Adrenal gland (tissue), 5 donors: ENCODE results near the gene DDRGK1.

Source experiments
- POLR2A ChIP-seq, 2 donors: fragments of 450-650 bp; IDR thresholded peaks; one replicate each; pipeline ENCODE4 v1.6.1; 2017; ENCODE audit warnings: antibody characterized with exemption in 2 of 2, mild to moderate bottlenecking in 2 of 2, moderate library complexity in 1 of 2
- TF ChIP-seq, protein P1 (sequence below), 6 experiments: fragments of 450-650 bp in 4 of 6; fragments of 200-600 bp in 2 of 6; sonication (generic) in 1 of 6; IDR thresholded peaks; 1 replicate in 5 of 6; 2 replicates in 1 of 6; pipeline versions ENCODE4 v1.5.1 to v1.8.0; 2016 to 2021; ENCODE audit warnings: antibody characterized with exemption in 6 of 6, mild to moderate bottlenecking in 2 of 6, moderate library complexity in 1 of 6
- donor health status: DM: no; HTN: no; CAD: no.

DNA sequence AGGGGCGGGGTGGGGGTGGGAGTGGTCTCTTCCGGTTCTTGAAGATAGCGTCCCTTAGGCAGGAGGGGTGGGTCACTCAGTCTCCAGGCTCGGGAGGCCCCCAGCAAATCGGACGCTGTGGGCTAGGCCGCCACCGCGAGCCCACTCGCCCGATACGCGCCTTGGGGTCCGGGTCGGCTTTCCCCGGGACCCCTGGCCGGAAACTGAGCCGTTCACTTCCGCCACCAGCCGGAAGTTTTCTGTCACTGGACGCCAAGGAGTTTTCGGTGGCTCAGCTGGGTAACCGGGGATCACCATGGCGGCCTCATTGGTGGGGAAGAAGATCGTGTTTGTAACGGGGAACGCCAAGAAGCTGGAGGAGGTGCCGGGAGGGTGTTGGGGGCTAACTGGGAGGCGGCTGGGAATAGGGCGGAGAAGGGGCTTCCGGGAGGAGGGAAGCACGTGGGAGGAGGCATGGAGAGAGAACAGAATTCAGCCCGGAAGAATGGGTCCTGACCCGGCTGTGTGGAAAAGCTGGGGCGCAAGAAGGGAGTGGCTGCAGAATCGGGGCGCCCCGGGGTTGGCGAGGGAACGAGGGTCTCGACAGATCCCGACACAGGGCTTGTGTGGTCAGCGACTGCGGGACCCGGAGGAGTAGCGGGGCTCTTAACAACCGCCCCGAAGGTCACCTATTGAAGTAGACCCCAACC lies 4.9 kb upstream of the DDRGK1 start, which contains the start of gene ITPA:
- TF ChIP-seq, protein P1, sequence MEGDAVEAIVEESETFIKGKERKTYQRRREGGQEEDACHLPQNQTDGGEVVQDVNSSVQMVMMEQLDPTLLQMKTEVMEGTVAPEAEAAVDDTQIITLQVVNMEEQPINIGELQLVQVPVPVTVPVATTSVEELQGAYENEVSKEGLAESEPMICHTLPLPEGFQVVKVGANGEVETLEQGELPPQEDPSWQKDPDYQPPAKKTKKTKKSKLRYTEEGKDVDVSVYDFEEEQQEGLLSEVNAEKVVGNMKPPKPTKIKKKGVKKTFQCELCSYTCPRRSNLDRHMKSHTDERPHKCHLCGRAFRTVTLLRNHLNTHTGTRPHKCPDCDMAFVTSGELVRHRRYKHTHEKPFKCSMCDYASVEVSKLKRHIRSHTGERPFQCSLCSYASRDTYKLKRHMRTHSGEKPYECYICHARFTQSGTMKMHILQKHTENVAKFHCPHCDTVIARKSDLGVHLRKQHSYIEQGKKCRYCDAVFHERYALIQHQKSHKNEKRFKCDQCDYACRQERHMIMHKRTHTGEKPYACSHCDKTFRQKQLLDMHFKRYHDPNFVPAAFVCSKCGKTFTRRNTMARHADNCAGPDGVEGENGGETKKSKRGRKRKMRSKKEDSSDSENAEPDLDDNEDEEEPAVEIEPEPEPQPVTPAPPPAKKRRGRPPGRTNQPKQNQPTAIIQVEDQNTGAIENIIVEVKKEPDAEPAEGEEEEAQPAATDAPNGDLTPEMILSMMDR (IDR thresholded peaks at IDR 0.05): peak in 2 of 6 experiments; percentile 5 to 10
- TF ChIP-seq POLR2A (IDR thresholded peaks at IDR 0.05): no peak
